ENCODE measurements around the gene OXT.

Gene OXT

GRCh38 chr20:3088031-3088430 is 16.6 kb downstream of the OXT start:
- DNase-seq = no peak

GRCh38 chr20:3090565-3090964 is 19.1 kb downstream of the OXT start:
- DNase-seq = no peak

GRCh38 chr20:3092611-3093379 is 21.4 kb downstream of the OXT start:
- no peak for DNase-seq

- DNase-seq = no peak
These were observed 22.5 kb downstream of the OXT start for GRCh38 chr20:3093861-3094361.

GRCh38 chr20:3094848-3095629 is 23.6 kb downstream of the OXT start:
- DNase-seq = no peak

GRCh38 chr20:3100480-3100879 is 29.1 kb downstream of the OXT start:
- DNase-seq = no peak

- no peak for DNase-seq
These were observed 29.8 kb downstream of the OXT start for GRCh38 chr20:3101251-3101650.

- DNase-seq = no peak
These were observed 30.5 kb downstream of the OXT start for GRCh38 chr20:3101737-3102574.

- no peak for DNase-seq
These were observed 31.4 kb downstream of the OXT start for GRCh38 chr20:3102575-3103368.

- DNase-seq = no peak
These were observed 32.1 kb downstream of the OXT start for GRCh38 chr20:3103369-3104032.

- DNase-seq = no peak
These were observed 34.1 kb downstream of the OXT start for GRCh38 chr20:3105256-3106137.

- DNase-seq = no peak
These were observed 34.8 kb downstream of the OXT start for GRCh38 chr20:3106185-3106584.

GRCh38 chr20:3106658-3107463 is 35.4 kb downstream of the OXT start:
- peak; percentile 70 for DNase-seq

- no peak for DNase-seq
These were observed 36.1 kb downstream of the OXT start for GRCh38 chr20:3107464-3108025.

GRCh38 chr20:3109350-3110302 is 38.2 kb downstream of the OXT start:
- no peak for DNase-seq

GRCh38 chr20:3111507-3111906 is 40.1 kb downstream of the OXT start:
- no peak for DNase-seq

- DNase-seq = no peak
These were observed 40.6 kb downstream of the OXT start for GRCh38 chr20:3111995-3112394.
